CD4-positive, alpha-beta T cell treated with Interleukin-15 for 4 hours (primary cell): ENCODE data around the gene SENP8.
A peak's percentile ranks its signal among the peaks of the same experiment; 100 is the strongest.
"Not testable (repeated sequence)": the region's sequence is repeated elsewhere in the genome, so short reads cannot be mapped to it uniquely, and the experiment has no call there.

Experiments
- DNase-seq: peaks from one replicate; pipeline ENCODE4 v3.0.0-alpha.2; 2020; ENCODE audit warnings: low spot score

SENP8 gene

DNA sequence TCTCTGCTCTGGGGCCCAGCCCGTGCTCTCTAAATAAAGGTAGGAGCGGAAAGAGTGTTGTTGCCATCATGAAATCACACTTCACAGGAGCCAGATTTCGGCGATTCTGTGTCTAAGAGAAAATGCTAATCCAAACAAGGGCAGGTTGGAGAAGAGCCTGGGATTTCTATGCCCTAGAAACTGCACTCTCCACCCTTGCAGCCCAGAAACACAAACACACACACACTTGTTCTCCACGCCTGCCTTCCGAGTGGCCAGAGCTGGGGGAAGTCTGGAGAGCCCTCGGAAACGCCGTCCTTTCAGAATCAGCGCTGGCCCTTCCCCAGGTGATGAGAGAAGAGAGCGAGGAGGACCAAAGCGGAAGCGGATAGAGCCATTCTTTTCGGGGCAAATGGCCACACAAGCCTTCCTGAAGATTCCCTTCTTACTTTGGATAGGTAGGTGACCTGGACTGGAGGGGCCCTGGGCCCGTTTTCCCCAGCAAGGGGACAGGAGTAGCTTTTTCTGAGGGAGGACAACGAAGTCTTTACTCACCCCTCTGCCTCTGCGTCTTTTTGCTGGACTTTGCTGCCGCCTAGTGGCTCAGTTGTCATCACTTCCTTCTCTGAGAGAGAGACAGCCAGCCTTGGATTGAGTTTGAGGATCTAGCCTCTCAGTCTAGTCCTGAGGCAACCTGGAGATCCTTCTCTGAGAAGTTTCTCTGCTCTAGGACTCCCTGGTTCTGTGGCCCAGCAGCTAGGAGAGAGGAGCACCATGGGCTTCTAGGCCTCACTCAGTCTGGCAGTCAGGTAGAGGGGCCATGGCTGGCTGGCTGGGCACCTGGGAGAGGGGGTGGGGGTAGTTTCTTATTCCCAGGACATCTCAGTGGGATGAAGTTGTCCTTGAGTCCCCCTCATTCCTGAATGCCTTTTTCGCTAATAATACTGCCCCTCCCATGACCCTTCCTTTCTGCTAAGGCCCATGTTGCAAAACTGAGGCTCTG lies 37.7 kb downstream of the SENP8 start:
- DNase-seq: peak; percentile 76

DNA sequence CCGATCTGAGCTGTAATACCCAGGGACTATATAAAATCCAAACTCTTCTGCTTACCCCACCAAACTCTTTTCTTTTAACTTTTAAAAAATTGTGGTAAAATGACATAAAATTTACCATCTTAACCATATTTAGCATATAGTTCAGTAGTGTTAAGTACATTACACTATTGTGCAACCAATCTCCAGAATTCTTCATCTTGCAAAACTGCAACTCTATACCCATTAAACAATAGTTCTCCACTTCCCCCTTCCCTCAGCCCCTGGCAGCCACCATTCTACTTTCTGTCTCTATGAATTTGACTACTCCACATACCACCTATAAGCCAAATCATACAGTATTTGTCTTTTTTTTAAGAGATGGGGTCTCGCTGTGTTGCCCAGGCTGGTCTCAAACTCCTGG lies 38.7 kb downstream of the SENP8 start:
- no peak for DNase-seq

DNA sequence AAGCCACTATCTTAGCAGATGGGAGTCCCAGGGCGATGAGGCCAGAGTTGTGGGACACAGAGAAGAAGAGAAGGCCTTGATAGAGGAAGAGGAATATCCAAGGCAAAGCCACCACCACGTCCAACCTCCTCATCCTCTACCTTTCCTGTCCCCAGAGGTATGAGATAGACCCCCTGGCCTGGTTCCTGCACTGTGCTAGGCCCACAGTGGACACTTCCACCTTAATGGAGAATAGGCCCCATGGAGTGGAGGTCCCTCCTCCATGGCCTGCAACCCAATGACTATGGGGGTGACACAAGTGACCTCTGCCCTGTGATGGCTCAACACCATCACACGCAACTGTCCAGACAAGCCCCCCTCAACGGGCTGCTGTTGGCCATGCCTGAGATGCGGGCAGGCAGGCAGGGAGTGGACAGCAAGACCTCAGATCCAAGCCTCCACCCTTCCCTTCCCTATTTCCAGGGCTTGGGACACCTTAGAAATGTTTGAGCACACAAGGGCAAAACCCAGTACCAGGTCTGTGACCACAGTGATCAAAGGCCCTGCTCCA lies 42.6 kb downstream of the SENP8 start:
- no peak for DNase-seq

DNA sequence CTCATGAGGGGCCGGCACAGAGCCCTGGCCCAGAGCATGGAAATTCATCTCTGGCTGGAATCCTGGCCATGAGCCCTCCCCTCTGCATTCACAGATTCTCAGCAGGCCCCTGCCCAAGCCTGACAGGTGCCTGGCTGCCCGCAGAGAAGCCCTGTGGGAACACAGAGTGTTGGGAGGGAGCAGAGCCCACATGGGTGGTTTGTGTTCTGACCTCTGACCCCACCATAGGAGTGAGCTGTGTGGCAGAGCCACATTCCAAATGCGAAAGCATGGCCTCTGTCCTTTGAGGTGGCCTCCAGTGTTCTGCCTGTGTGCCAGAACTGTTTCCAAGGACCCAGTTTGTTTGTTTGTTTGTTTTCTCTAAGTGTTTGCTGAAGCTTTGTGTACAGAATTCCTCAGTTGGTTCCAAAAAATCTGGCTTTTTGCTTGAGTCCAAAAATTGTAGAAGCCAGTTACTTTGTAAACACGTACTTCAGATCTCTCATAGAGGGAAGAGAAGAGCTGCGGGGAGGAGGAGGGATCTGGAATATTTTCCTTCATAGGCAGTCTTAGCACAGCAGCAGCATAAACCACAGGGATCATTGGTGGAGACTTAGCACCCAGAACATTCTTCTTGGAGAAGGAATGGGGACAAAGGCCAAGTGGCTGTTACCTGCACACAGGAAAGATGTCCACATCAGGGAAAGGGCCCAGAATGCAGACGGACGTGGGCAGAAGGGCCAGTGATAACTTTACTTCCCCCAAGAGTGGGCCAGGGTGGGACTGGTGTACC lies 43.3 kb downstream of the SENP8 start:
- DNase-seq: no peak

DNA sequence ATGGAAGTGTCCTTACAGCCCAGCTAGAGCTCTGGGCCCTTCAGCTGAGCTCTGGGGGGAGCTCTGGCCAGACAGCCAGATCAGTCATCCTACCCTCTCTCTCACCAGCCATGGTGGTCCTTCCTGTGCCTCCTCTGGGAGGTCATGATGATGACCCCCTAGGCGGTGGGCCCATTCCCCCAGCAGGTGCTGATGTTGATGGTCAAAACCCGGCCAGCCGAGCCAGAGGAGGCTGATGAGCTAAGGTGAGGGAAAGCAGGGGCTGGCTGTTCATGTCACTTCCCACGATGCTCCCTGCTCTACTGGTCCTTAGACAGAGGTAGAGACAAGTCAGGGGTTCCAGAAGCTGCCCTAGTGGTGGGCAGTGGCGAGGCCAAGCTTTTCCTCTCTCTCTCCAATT lies 44.4 kb downstream of the SENP8 start:
- no peak for DNase-seq

DNA sequence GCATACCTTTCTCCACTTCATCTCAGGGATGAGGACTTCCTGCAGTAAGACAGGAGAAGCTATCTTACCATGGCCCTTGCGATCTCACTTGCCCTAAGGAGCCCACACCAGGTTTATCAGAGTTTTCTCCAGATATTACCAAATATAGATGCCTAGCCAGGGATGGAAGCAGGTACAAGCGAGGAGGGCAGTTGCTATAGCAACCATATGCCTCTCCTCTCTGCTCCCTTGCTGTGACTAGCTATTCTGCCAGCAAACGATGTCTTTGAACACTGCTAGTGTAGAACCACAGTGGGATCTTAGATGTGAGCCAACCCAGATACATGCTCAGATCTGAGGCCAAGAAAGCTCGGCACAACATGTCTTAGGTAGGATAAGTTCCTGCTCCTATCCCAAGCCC lies 45.5 kb downstream of the SENP8 start:
- no peak for DNase-seq

DNA sequence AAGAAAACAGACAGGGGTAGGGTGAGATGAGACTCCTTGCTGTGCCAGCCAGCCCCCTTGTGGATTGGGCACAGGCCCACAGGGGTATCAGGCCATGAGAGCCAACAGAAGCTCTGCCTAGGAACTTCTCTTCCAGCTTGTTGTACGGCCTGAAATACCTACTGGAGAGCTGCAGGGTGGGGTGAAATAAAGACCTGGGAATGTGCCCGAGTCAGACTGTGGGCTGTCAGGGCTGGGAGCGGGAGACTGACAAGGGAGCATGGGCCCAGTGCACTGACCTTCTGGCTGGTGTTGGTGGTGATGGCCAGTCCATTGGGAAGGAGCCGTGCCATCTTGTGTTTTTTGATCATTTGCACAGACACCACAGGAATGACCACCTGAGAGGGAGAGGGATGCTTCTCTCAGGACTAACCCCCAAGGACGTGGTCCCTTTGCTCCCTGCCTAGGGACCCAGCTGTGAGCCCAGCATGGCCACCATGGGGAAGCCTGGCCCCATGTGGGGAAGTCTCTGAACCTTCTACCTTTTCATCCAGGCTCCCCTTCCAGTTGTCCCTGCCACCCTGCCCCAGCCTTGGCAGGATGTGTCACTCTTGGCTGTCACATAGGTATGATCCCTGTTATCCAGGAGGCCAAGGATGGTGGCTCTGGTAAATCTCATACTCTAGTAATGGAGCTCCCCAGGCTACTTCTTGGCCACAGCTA lies 48.7 kb downstream of the SENP8 start:
- DNase-seq: no peak

DNA sequence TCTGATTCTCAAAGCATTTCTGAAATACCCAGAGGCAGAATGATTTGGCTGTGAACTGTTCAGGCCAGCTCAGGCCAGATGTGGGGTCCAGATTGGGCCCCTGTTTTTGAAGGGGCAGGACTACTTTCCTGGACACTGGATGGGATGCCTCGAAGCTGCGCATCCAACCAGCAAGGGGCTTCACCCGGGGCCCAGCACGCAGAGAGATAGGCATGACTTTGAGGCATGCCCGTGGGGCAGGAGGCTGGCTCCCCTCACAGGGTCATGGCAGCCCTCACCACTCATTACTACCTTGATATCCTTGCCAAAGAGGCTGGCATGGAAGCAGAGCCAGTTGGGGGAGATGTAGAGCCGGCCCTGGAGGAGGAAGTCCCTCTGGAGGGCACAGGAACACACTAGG lies 49.2 kb downstream of the SENP8 start:
- DNase-seq: no peak

DNA sequence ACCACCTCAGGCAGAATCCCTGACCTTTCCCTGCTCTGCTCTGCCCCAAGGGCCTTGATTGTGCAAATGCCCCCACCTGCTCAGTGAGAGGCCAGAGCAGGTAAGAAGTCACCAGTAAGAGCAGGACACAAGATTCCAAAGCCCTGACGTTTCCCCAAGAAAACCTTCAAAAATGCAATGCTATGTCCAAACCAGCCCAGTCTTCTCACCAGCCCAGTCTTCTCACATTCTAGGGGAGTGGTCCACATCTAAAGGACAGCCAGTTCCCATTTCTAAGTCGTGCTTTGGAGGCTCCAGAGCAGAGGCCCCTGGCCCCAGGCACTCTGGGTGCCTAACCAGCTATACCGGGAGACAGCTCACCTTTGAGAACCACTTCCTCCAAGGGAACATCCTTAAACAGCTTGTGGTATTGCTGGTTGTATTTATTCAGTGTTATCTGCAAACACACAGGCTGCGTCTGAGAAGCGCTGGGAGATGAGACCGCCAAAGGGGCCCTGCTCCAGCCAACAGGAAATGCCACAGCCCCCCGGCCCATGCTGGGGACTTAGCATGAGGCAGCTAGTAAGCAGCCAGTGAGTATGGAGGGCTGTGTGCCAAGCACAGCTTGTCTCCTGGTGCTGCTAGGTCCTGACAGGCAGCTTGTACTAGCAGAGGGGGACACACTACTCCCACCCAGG lies 50.1 kb downstream of the SENP8 start:
- DNase-seq: no peak

DNA sequence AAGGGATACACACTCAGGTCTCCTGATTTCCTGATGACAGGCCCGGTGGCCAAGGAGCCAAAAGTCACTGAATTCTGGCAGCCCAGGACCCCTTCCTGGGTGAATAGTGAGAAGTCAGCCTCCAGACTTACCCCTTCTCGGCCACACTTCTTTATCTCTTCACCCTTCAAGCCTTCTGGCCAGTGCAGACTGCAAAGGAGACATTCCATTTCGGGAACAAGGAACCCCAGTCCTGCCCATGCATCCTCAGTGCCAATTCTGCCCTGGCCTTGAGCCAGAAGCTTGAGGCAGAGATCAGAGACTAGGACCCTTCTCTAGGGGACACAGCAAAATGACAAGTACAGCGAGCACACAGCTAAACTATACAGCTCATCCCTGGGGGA lies 50.6 kb downstream of the SENP8 start:
- no peak for DNase-seq

DNA sequence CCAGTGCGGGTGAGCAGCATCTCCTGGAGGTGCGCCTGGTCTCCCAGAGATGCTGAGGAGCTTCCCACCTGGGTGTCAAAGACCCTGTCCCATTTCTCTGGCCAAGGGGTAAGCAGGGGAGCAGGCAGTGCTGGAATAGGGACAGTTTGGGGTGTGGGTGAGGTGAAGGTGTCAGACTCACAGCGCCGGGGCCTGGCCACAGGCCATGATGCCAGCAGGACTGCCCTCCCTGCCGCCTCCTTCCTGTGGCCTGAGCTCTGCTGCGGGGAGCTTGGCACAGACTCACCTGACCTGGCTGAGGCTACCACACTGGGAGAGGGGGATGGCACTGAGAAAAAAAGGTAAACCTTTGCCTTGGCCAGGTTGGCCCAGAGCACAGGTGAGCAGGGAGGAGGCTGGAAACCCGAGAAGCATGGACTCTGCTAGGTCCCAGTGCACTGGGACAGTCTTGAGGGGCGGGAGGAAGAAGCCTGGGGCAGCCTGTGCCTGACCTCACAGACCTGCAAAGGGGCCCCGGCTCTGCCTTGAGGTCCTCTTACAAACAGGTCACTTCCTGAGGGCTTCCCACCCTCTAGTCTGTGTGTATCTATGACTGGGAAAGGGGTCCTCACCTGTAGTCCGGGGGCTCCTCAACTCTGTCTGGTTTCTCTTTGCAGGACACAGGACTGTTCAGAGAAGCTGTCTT lies 51.2 kb downstream of the SENP8 start:
- DNase-seq: no peak

DNA sequence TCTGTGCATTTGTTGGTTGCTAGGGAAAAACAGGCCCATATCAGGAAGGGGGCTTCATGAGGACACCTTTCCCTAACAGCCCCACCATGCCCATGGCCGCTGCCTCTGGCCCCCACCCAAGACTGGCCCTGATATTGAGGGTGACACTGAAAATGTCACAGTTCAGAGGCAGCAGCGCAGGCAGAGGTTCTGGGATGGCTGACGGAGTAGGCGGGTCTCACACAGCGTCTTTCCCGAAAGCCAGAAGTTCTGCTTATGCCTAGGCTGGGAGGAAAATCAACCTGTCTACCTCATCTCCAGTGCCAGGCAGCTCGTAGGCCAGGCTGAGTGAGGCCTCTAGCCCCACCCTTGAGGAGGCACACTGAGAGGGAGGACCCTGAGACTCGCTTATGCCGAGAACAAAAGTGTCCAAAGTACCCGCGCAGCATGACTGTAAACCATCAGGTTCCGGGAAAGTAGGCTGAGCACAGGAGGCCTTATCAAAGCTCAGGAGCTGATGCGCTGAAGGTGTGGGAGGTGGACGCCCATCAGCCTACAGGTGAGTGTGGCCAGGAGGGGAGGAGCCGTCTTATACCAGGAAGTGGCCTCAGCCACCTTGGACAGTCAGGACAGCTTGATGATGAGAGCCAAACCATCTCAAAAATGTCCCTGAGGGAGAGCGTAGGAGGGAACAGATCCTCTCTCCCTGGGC lies 51.9 kb downstream of the SENP8 start:
- no peak for DNase-seq

DNA sequence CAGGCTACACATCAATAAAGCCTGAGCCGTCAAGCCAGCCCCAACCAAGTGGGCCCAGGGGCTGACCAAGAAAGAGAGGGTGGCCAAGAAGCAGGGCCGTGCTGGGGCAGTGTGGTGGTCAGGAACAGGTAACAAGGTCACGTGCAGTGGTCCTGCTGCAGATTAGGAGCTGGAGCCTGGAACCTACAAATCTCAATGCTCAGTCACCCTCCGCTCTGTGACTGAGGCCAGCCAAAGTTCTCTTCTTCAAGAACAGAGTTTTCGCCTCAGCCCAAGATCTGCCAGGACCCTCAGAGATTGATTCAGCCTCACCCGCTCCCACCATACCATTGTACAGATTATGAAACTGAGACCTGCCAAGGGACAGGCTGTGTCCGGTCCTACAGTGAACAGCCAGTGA lies 52.5 kb downstream of the SENP8 start:
- DNase-seq: no peak

DNA sequence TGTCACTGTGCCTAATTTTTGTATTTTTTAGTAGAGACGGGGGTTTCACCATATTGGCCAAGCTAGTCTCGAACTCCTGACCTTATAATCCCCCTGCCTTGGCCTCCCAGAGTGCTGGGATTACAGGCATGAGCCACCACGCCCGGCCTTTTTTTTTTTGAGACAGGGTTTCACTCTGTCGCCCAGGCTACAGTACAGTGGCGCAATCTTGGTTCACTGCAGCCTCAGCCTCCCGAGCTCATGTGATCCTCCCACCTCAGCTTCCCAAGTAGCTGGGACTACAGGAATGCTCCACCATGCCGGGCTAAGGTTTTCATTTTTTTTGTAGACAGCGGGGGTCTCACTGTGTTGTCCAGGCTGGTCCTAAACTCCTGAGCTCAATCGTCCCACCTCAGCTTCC lies 53.8 kb downstream of the SENP8 start:
- not testable (repeated sequence) for DNase-seq

DNA sequence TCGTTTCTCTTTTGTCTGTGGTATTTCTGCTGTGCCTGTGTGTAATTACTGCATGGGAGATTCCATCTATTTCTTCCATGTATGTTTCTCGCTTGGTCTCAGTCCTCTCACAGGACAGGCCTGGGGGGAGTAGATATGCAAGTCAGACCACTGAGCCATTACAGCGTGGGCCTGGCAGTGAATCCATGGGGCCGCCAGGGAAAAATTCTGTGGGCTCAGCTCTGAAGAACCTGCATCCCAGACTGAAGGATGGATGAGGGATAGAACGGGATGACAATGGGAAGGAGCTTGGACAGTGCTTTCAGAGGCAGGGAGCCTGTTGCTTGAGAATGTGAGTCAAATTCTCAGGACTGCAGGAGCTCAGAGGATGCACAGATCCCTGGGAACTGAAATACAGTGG lies 54.6 kb downstream of the SENP8 start:
- no peak for DNase-seq

DNA sequence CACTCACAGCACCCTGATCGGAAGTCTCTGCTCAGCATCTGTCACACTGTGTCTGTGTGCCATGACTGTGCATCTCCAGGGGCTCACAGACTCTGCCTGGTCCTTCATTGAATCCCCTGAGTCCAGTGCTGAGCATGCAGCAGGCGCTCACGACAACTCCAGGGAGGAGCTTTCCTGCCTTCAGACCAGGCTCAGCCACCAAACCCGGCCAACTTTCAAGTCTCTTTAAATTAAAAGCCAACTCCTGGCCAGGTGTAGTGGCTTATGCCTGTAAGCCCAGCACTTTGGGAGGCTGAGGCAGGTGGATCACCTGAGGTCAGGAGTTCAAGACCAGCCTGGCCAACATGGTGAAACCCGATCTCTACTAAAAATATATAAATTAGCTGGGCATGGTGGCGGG lies 55.2 kb downstream of the SENP8 start:
- DNase-seq: no peak

DNA sequence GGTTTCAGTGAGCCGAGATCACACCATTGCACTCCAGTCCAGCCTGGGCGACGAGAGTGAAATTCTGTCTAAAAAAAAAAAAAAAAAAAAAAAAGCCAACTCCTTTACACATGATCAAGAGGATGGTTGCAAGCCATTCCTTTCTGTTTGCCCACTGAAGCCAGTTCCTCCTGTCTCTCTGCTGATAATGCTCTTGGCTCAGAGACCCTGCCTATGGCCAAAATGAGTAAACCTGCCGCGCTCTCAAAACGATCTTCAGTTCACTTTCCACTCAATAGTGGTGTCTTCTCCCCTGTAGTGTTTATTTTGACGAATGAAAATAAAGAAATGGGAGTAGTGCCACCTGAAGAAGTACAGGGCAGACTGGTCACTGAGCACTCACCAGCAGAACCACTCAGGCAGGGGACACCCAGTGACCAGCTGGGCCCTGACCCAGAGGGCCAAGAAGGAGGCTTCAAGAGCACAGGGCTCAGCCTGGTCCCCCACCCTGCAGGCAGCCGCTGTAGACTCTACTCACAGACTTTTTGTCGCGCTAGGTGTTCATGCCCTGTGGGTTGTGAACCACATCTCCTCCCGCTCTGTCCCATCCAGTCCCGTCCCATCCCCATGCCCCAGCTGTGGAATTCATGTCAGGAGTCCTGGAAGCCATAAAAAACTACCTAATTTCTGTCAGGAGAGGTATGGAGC lies 55.8 kb downstream of the SENP8 start:
- no peak for DNase-seq

DNA sequence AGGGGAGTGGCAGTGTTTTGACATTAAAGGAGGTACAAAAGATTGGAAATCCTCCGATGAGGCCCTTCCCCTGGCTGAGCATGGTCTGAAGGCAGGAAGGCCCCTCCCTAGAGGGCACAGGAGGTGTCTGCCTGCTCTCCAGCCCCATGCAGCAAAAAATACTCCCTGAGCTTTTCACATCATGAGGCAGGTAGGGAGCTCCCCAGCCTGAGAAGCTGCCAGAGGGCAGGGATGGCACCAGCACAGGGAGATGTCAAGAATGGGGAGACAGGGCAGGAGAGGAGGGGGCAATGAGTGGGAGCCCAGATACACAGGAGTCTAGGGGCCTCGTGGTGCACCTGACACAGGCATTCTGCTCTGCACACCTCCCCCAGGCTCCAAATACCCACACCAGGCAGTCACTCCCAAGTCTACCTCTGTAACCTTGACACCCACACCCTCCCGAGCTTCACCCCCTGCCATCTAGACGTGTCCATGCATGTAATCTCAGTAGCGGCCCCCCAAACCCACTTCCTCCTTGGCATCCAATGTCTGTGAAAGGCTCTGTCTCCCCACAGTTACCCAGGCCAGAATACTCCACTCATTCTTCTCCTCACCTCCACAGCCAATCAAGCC lies 56.5 kb downstream of the SENP8 start:
- DNase-seq: no peak
